DMS79 (cell line): ENCODE data around the gene SETD1B.
"Not testable (repeated sequence)": the region's sequence is repeated elsewhere in the genome, so short reads cannot be mapped to it uniquely, and the experiment has no call there.

ENCODE experiments used
- DNase-seq: peaks from one replicate; lab custom pipeline; 2025; lab: John Stamatoyannopoulos, UW

The SETD1B gene

DNA sequence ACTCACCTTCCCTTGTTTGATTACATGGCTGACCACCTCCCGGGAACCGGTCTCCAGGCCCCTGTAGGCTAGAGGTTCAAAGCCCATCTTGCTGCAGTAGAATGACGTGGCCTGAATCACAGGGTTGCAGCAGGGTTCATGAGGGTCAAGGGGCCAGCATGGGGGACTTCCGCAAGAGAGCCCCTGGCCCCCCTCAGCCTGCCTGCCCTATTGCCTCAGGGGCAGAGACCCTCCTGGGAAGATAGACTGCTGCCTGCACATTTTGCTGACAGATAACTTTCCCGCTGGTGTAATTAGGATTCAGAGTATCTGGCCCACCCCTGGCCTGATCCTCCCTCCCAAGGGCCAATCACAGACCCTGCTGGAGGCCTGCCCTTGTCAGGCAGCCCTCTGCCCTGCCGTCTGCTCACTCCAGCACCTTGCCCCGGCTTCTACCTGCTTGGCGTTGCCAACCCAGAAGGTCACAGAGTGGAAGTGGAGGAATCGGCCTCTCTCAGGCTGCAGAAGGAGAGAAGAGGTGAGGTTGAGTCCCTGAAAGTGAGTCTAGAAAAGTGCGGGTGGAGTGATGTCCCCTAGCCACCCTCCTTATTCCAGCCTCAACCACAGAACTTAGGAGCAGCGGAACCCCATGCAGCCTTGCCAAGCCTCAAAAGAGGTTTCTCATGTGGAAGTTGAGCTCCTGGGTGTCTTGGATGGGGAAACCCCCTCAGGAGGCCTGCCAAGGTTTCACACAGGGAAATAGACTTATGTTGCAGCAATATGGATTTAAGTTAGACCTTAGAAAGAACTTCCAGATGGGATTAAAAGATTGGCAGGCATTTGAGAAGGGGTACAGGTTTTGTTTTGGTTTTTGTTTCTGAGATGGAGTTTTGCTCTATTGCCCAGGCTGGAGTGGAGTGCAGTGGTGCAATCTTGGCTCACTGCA, 53.8 kb downstream of the SETD1B start:
- DNase-seq = no peak

DNA sequence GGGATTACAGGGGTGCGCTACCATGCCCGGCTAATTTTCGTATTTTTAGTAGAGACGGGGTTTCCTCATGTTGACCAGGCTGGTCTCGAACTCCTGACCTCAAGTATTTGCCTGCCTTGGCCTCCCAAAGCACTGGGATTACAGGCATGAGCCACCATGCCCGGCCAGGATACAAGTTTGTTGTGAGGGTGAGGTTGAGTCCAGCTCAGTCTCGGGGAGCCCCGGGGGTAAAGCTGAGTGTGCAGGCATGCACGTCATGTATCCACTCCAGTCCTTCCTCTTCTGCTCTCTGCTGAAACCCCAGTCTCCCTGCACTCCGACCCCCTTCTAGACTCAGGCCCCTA, 54.5 kb downstream of the SETD1B start:
- no peak for DNase-seq

DNA sequence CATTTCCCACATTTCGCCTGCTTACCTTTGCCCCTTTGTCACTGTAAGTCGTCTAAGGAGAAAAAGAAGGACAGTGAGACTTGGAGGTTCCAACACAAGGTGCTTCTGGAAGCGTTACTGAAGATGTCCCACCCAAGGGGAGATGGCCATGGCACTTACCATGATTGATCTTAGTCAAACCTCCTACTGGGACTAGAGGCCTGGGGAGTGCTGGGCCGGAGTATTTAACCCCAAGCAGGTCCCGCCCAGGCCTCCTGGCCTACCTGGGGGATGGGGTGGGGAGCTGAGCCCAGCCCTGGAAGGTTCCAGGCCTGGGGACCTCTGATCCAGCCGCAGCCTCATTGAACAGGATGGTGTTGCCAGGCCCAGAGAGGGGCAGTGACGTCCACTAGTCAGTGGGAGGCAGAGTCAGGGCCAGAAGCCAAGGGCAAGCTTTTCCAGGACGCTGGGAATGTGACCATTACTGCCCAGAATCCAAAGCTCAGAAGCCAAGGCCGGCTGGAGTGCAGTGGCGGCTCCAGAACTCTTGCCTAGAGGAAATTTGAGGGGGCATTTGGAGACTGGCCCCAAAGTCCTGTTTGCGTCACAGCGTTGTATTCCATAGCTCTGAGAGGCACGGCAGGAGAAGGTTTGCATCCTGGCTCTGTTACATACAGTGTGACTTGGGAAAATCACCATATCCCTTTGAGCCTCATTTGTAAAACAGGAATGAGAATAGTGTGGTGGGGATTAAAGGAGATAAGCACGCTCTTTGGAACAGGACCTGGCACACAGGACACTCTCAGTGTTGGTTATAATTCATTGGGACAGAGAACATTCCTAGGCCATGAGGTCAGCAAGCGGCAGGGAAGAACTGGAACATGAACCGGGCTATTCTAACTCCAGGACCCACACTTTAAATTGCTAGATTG, 55.1 kb downstream of the SETD1B start, which contains the start of gene HPD:
Gene HPD (minus strand): TSS at position 198 of the 911 bp plus-strand sequence. CDS start 36 bp downstream, at position 162.
- DNase-seq = no peak

DNA sequence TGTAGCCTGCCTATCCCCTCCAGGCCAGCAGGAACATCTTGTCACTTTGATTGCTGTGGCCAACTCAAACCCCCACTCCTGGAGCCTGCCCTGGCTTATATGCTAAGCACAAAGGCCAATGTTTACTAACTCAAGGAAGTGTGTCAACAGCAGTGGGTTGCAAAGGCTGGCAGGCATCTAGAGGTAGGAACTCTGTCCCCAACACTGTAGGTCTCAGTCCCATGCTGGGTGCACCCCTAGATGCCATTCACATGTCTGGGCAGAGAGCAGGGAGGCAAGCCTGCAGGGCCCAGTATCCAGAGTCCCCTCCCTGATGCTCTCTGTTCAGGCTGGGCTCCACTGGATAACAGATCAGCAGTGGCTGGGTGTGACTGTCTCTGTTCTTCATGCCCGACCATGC, 56.4 kb downstream of the SETD1B start:
- DNase-seq = no peak

DNA sequence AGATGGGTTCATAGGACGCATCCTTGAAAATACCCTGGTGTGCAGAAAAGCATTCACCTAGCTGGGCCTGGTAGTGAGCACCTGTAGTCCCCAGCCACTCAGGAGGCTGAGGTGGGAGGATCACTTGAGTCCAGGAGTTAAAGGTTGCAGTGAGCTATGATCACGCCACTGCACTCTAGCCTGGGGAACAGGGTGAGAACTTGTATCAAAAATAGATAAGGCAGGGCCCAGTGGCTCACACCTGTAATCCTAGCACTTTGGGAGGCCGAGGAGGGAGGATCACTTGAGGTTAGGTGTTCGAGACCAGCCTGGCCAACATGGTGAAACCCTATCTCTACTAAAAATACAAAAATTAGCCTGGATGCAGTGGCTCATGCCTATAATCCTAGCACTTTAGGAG, 56.9 kb downstream of the SETD1B start:
- not testable (repeated sequence) for DNase-seq

DNA sequence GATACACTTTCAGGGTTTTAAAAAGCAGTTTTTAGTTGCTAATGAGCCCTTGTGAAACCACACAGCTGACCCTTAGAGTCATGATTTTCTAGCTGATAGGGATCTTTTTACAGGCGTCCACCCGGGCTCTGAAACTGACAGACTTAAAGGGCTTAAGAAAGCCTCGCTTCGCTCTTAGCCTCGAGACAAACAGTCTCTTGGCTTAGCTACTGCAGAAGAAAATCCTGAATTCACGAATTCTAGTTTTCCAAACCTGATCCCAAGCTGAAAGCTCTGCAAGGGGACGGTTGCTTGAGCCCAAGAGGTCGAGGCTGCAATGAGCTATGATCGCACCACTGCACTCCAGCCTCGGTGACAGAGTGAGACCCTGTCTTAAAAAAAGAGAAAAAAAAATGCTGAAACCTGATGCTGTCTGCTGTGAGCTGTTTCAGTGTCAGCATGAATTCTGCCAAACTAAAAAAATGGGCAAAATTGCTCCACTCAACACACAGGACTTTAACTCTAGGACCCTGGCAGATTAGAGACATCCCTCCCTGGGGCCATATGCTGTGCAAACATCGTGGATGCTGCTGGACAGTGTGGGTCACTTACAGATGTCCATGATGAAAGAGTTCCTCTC, 57.9 kb downstream of the SETD1B start:
- no peak for DNase-seq

DNA sequence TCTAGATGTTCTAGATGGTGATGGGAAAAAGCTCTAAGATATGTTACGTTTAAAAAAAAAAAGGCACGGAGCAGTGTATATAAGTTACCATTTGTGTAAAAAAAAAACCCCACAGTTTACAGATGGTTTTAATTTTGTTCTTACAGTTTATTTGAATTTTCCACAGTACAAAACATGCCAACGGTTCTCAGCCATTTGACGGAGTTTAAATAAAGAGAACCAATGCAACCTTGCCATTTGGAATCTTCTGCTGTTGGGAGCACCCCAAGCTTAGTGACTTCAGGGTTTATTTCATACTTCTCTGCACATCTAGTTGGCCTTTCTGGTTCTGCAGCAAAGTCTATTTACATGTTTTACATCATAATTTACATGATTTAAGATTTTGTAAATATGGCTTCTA, 62.5 kb downstream of the SETD1B start:
- no peak for DNase-seq

DNA sequence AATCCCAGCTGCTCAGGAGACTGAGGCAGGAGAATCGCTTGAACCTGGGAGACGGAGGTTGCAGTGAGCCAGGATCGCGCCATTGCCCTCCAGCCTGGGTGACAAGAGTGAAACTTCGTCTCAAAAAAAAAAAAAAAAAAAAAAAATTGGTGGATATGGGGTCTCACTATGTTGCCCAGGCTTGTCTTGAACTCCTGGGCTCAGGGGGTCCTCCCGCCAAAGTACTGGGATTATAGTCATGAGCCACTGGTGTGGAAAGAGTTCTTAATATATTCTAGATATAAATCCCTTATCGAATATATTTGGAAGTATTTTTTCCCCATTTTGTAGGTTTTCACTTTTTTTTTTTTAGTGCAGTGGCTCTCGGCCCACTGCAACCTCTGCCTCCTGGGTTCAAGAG, 65.4 kb downstream of the SETD1B start:
- DNase-seq = not testable (repeated sequence)

DNA sequence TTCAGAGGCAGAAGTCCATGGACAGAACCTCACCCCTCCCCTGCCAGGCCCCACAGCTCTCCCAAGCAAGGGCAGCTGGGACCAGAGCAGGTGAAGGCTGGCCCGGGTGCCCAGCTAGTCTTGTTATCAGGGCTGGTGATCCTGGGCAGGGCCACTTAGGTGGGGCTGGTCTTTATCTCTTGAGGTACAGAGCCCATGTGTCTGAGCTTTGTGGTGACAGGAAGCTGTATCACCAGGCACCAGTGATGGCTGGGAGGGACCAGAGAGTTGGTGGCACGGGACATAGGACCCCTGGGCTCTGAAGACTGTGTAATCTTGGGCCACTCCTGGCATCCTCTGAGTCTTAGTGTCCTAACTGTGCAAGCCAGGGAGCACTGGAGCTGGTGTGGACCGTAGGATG, 67.7 kb downstream of the SETD1B start:
- no peak for DNase-seq

DNA sequence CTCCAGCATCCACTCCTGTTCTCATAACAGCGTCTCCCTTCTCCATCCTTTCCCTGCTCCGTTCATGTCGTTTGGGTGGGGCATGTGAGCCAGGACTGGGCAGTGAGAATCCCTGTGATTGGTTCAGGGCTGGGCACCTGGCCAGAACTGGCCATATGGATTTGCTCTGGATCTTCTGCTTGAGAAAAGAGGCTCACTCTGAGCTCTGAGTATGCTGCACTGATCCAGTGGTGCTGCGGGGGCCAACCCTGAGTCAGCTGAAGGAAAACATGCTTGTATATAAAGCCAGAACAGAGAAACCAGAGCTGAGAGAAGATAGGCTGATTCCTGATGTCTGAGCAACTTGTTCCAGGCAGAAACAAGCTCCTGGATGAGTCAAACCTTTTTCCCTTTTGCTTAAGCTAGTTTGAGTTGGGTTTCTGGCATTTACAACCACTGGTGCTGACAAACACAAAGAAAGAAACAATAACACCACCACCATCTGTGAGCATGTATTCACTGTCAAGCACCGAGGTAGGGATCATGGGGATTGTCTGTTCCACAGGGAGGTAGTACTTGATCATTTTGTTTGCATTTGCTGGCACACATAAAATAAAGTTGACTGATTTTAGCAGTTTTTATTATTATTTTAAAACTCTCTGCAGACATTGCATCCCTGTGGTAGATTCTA, 68.9 kb downstream of the SETD1B start:
- DNase-seq = no peak

DNA sequence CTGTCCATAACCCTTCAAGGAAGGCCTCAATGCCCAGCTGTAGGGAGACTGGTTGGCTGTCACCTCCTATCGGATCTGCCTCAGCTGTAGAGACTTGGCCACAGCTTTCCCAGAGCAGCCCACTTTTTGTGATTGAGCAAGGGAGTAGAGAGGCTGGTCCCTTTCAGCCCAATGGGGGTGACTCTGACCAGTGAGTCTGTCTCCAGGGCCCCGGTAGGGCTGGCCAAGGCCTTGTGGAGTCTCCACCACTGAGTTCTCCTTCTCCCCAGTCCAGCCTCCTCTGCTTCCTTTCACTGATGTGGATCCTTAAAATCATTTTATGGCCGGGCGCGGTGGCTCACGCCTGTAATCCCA, 69.4 kb downstream of the SETD1B start:
- no peak for DNase-seq

DNA sequence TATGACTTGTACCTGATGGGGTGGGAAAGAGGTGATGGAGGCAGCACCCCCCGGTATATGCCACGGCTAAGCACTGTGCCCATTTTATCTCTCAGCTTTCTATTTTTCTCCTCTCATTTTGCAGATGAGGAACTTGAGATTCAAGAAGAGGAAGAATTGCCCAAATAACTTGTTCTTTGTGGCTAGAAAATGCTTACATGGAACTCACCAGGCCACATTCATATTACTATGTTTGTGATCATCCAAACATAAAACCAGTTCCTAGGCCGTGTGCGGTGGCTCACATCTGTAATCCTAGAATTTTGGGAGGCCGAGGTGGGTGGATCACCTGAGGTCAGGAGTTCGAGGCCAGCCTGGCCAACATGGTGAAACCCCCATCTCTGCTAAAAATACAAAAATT, 70.3 kb downstream of the SETD1B start:
- no peak for DNase-seq

DNA sequence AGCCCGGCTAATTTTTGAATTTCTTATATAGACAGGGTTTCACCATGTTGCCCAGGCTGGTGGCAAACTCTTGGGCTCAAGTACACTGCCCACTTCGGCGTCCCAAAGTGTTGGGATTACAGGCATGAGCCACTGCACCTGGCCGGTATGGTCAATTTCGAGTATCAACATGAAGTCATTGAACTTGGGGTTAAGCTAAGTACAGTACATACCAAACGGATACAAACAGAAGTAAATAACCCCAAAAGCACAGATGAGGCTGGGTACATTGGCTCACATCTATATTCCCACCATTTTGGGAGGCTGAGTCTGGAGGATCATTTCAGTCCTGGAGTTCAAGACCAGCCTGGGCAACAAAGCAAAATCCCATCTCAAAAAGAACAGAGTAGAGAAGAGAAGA, 71.8 kb downstream of the SETD1B start:
- no peak for DNase-seq

DNA sequence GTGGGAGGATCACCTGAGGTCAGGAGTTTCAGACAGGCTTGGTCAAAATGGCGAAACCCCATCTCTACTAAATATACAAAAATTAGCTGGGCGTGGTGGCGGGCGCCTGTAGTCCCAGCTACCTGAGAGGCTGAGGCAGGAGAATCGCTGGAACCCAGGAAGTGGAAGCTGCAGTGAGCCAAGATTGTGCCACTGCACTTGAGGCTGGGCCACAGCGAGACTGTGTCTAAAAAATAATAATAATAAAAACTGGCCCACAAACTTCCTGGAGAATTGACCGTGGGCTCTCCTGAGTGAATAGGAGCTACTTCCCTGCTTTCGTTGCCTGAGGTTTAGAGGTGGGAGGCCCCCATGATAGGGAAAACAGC, 72.3 kb downstream of the SETD1B start:
- DNase-seq = not testable (repeated sequence)
